RWPE1 (cell line): Measurements from ENCODE around the gene SORBS1.

Source experiments
- CTCF ChIA-PET: fragments of 350-600 bp; sonication (Branson Sonifier 250); formaldehyde crosslinking; extraction: SDS; loops from one replicate; lab custom pipeline; 2021; lab: Yijun Ruan, JAX
- POLR2A ChIA-PET: fragments of 400-600 bp; formaldehyde crosslinking; extraction: SDS; loops from one replicate; lab custom pipeline; 2020; ENCODE audit warnings: antibody characterized with exemption; ENCODE audit not compliant: low non-redundant PET; lab: Yijun Ruan, JAX
- DNase-seq: peaks from one replicate; pipeline ENCODE4 v3.0.0; 2012; ENCODE audit warnings: low spot score
- H3K27ac ChIP-seq: fragments of 450-650 bp; 2 replicates; pipeline ENCODE4 v1.5.1; 2017
- CTCF ChIP-seq: fragments of 450-650 bp; conservative IDR thresholded peaks from 2 replicates; pipeline ENCODE4 v1.5.1; 2017; ENCODE audit warnings: low read depth, mild to moderate bottlenecking

The SORBS1 gene

DNA sequence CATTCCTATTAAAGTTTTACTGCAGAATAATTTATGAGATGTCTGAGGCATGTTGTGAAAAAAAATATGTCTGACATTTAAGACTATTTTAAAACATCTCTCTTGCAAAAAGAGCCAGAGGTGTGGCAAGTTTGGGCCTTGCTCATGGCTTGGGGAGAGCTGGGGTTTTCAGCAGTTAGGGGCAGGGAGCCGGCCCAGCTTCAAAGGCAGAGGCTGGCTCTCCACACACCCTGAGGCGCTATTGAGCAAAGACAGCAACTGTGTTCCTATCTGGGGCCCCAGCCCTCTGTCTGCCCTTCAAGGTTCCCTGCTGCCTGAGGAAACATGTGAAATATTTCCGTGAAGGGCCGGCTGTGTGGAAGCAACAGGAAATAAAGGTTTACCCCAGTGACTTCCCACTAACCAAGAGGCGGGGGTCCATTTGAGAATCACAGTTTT, 94.0 kb downstream of the SORBS1 start:
- no peak for TF ChIP-seq CTCF
- ChIA-PET CTCF (interaction anchor here (0.5 kb wide), 1 partner anchor 10 kb away, joined by 3 read pairs; no protein-coding TSS in a partner anchor), POLR2A (no interaction called here)
- DNase-seq, result peak; percentile 38
- no peak overlapping the region for H3K27ac ChIP-seq

- ChIA-PET POLR2A (no interaction called here), CTCF (interaction anchor here (0.6 to 0.7 kb wide), 2 partner anchors 13 to 78 kb away, joined by 4 to 7 read pairs; no protein-coding TSS in a partner anchor)
- TF ChIP-seq CTCF, result no peak
- H3K27ac ChIP-seq, result no peak overlapping the region
- DNase-seq, result no peak
Observed at GRCh38 chr10:95466436-95466835, 94.7 kb downstream of the SORBS1 start.

DNA sequence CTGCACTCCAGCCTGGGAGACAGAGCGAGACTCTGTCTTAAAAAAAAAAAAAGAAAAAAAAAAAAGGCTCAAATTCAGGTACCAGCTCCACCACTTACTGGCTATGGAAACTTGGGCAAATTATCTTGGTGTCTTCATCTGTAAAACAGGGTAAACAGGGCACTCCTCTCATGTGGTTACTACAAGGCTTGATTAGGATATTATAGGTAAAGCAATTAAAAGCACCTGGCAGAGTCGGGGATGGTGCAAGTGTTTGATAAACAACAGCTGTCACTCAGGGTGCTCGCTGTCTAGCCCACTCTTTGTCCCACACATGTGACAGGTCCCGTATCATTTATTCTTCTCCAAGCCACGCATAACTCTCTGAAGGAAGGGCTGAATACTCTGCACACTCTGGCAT, 96.9 kb downstream of the SORBS1 start:
- H3K27ac ChIP-seq, result no peak overlapping the region
- ChIA-PET CTCF (interaction anchor here (2.0 kb wide), 1 partner anchor 18 kb away, joined by 5 read pairs; no protein-coding TSS in a partner anchor), POLR2A (no interaction called here)
- DNase-seq, result no peak
- TF ChIP-seq CTCF, result no peak

- no peak overlapping the region for H3K27ac ChIP-seq
- CTCF ChIA-PET, result interaction anchor here (2.0 kb wide), 1 partner anchor 17 kb away, joined by 5 read pairs; no protein-coding TSS in a partner anchor
- POLR2A ChIA-PET, result no interaction called here
- no peak for TF ChIP-seq CTCF
- DNase-seq, result no peak
Observed at GRCh38 chr10:95462740-95463667, 98.2 kb downstream of the SORBS1 start.

GRCh38 chr10:95461611-95462010, 99.6 kb downstream of the SORBS1 start:
- ChIA-PET POLR2A (no interaction called here), CTCF (interaction anchor here (0.5 kb wide), 1 partner anchor 53 kb away, joined by 3 read pairs; no protein-coding TSS in a partner anchor)
- no peak for TF ChIP-seq CTCF
- DNase-seq, result no peak
- no peak overlapping the region for H3K27ac ChIP-seq

DNA sequence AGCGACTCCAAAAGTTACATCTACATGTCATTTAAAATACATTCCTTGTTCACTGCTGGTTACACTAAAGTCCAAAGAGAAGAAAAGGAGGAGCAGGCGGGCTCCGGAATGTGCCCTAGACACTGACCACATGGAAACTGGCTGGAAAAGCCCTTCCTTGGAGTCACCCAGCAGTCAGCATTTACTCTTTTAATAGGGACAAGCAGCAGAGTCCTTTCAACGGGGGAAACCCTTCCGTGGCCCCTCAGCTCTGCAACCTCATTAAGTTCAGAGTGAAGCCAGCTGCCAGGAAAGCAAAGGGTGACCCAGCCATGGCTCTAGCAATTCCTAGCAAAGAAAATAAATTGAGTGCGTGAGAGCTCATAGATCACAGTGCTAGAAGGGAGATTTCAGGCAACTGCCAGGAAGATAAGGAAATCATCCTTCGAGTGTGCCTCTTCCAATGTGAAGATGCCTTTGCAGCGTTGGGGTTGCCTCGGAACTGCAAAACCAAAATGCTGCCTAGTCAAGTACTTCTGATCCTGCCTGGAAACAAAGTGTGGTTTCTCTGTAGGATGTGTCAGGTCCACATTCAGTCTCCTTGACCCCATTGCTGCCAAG, 101.6 kb downstream of the SORBS1 start:
- ChIA-PET POLR2A (no interaction called here), CTCF (interaction anchor here (0.7 kb wide), 1 partner anchor 29 kb away, joined by 3 read pairs; no protein-coding TSS in a partner anchor)
- TF ChIP-seq CTCF, result no peak
- DNase-seq, result no peak
- no peak overlapping the region for H3K27ac ChIP-seq
